Psoas muscle (tissue), 8 donors: ENCODE results near the gene SAE1. TPM values are rescaled to one million over a fixed set of nuclear protein-coding genes. Genes with fewer than 3 reads are reported as not detected.

Experiments used
- ATAC-seq, 4 donors: fragments of 200-7000 bp; cut with Tn5 transposase; one replicate each; pipeline ENCODE4 v1.9.1; 2020; ENCODE audit warnings: moderate library complexity in 3 of 4, mild to moderate bottlenecking in 2 of 4
- DNase-seq, 2 donors: peaks; one replicate each; pipeline ENCODE4 v3.0.0-alpha.2; 2020
- H3K27ac ChIP-seq: fragments of 200-600 bp; one replicate; pipeline ENCODE4 v1.8.0; 2022
- H3K27me3 ChIP-seq, 3 donors: fragments of 200-600 bp in 1 of 3; one replicate each; pipeline versions ENCODE4 v1.6.1 to v1.8.0; 2013 to 2022; ENCODE audit warnings: low read length in 2 of 3, mild to moderate bottlenecking in 2 of 3, moderate library complexity in 1 of 3; ENCODE audit not compliant: insufficient read depth in 3 of 3
- H3K36me3 ChIP-seq, 2 donors: fragments of 200-600 bp in 1 of 2; one replicate each; pipeline versions ENCODE4 v1.6.1 to v1.8.0; 2013 to 2022; ENCODE audit warnings: low read depth in 1 of 2, mild to moderate bottlenecking in 1 of 2, moderate library complexity in 1 of 2; ENCODE audit not compliant: insufficient read depth in 1 of 2
- H3K4me1 ChIP-seq: fragments of 200-600 bp; one replicate; pipeline ENCODE4 v1.8.0; 2022
- H3K4me3 ChIP-seq: fragments of 200-600 bp; one replicate; pipeline ENCODE4 v1.8.0; 2022; ENCODE audit warnings: mild to moderate bottlenecking
- H3K9me3 ChIP-seq: fragments of 200-600 bp; one replicate; pipeline ENCODE4 v1.8.0; 2022
- CTCF ChIP-seq: fragments of 200-600 bp; IDR thresholded peaks from one replicate; pipeline ENCODE4 v1.8.0; 2022; ENCODE audit warnings: antibody characterized with exemption
- WGBS, 3 donors: extraction: QIAGEN DNeasy Blood & Tissue Kit; methylation state at CpG; one replicate each; pipeline versions ENCODE4 v1.1.6 to v1.1.7; 2013; 5-methylcytosine and 5-hydroxymethylcytosine counted together
- intact Hi-C, 2 donors: fragments of 100-400 bp; cut with DNase I; formaldehyde crosslinking; loops; one replicate each; pipeline versions ENCODE4 v1.11.0 to v1.14.2; 2022
- polyA plus RNA-seq, 3 donors: library from polyadenylated mRNA; stranded (reverse); fragments of 200-250 nt; gene quantifications; one replicate each; pipeline ENCODE4 v1.2.3, GENCODE V29; 2013
- total RNA-seq, 4 donors: library from RNA; stranded (reverse); fragmentation: NEBNext Ultra II Directional in 2 of 4; extraction: Animal tissue kit (Norgen Biotek cat#: 25700) in 2 of 4; gene quantifications; one replicate each; pipeline versions ENCODE4 v1.2.1 to v1.2.4, GENCODE V29; 2021 to 2023
- donor health status: healthy with polysubstance abuse.
- donor health status: DM: no; HTN: no; CAD: no; lungs with moderate emphysema.
- donor health status: Bipolar disorder and iron deficiency.
- donor health status: healthy.
- donor health status: DM: yes; HTN: yes; CAD: no.
- donor health status: DM: no; HTN: no; CAD: no.
- donor health status: DM: no; HTN: no; CAD: no.
- donor health status: DM: yes; HTN: yes; CAD: no.

The SAE1 gene
- total and polyA plus RNA-seq, 7 donors: 30.7 to 63.4 (median 42.0) TPM

GRCh38 chr19:47200530-47200929, 69.9 kb downstream of the SAE1 start:
- ATAC-seq: no peak
- TF ChIP-seq CTCF: no peak
- no peaks in the 10 kb centered on the region for H3K27me3 ChIP-seq
- peaks cover 0 to 62% of the 10 kb centered on the region in 2 donors for H3K36me3 ChIP-seq
- WGBS, 3 donors: 80 to 100% (median 98%) methylated on average over 3 of the region's 3 CpGs
- no peaks in the 10 kb centered on the region for H3K9me3 ChIP-seq
- H3K27ac ChIP-seq: no peak overlapping the region
- no peak overlapping the region for H3K4me3 ChIP-seq
- intact Hi-C loops: no loop called here
- no peak for DNase-seq
- no peaks in the 10 kb centered on the region for H3K4me1 ChIP-seq

DNA sequence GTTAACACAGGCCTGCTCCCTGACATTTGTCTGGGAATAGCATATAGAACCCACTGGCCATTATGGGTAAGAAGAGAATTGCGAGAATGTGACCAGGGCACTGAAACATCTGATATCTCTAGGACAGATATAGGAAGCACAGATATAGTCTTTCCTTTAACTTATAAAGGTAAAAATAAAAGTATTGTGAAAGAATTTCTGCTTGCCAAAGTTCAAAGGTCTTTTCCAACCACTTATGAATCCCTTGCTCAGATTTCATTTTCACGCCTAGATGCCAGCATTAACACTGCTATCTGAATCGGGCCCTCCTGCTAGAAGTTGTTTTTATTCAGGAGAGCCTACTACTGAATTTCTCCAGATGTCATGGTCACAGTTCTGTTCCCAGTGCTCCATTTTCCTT, 72.6 kb downstream of the SAE1 start:
- Histone ChIP-seq H3K4me1 (no peaks in the 10 kb centered on the region), H3K9me3 (no peaks in the 10 kb centered on the region), H3K36me3 (peaks cover 0 to 65% of the 10 kb centered on the region in 2 donors), H3K27ac (no peak overlapping the region), H3K27me3 (no peaks in the 10 kb centered on the region), H3K4me3 (no peak overlapping the region)
- no peak for TF ChIP-seq CTCF
- intact Hi-C loops: no loop called here
- ATAC-seq (no peak), DNase-seq (no peak)
- WGBS, 3 donors: 56 to 73% (median 67%) methylated on average over 3 of the region's 3 CpGs

- H3K27me3 ChIP-seq: no peaks in the 10 kb centered on the region
- no peaks in the 10 kb centered on the region for H3K4me1 ChIP-seq
- intact Hi-C loops: loop anchor here (1.0 to 5.0 kb wide), 3 partner anchors 34 to 62 kb away; no protein-coding TSS in a partner anchor
- TF ChIP-seq CTCF: no peak
- H3K4me3 ChIP-seq: no peak overlapping the region
- ATAC-seq: no peak
- 72 to 77% (median 74%) methylated on average over 13 of the region's 13 CpGs for WGBS, 3 donors
- no peak overlapping the region for H3K27ac ChIP-seq
- H3K9me3 ChIP-seq: no peaks in the 10 kb centered on the region
- no peak for DNase-seq
- peaks cover 0 to 49% of the 10 kb centered on the region in 2 donors for H3K36me3 ChIP-seq
Measured at GRCh38 chr19:47209319-47210179, 78.9 kb downstream of the SAE1 start.

GRCh38 chr19:47210180-47210490, 79.5 kb downstream of the SAE1 start:
- ATAC-seq (no peak), DNase-seq (no peak)
- H3K4me3 ChIP-seq: no peak overlapping the region
- intact Hi-C loops: loop anchor here (1.0 kb wide), 2 partner anchors 33 to 37 kb away; no protein-coding TSS in a partner anchor
- no peaks in the 10 kb centered on the region for H3K4me1 ChIP-seq
- no peaks in the 10 kb centered on the region for H3K9me3 ChIP-seq
- H3K27me3 ChIP-seq: no peaks in the 10 kb centered on the region
- peaks cover 0 to 43% of the 10 kb centered on the region in 2 donors for H3K36me3 ChIP-seq
- TF ChIP-seq CTCF: no peak
- peak overlapping the region; percentile 3 for H3K27ac ChIP-seq
